Neural progenitor cell (in vitro differentiated cells): ENCODE measurements around the gene DDX24. TPM values are rescaled to one million over a fixed set of nuclear protein-coding genes. Genes with fewer than 3 reads are reported as not detected.

Experiments used
- DNase-seq: peaks from one replicate; pipeline ENCODE4 v3.0.0-alpha.2; 2016; ENCODE audit warnings: low spot score
- H2AFZ ChIP-seq: fragments of 200-600 bp; sonication (generic); replicated peaks from 2 replicates; pipeline ENCODE4 v1.6.1; 2016; ENCODE audit warnings: antibody characterized with exemption
- H3F3A ChIP-seq: fragments of 200-600 bp; sonication (generic); 2 replicates; pipeline ENCODE4 v1.6.1; 2016; ENCODE audit warnings: antibody characterized with exemption, low read depth
- H3K27ac ChIP-seq: fragments of 200-600 bp; sonication (generic); 2 replicates; pipeline ENCODE4 v1.5.1; 2016; ENCODE audit warnings: mild to moderate bottlenecking
- H3K27me3 ChIP-seq: fragments of 200-600 bp; sonication (generic); 2 replicates; pipeline ENCODE4 v1.6.1; 2016; ENCODE audit warnings: mild to moderate bottlenecking, moderate library complexity
- H3K36me3 ChIP-seq: fragments of 200-600 bp; sonication (generic); 2 replicates; pipeline ENCODE4 v1.5.1; 2016
- H3K4me1 ChIP-seq: fragments of 200-600 bp; sonication (generic); 2 replicates; pipeline ENCODE4 v1.6.1; 2016; ENCODE audit warnings: mixed run types
- H3K4me2 ChIP-seq: fragments of 200-600 bp; sonication (generic); 2 replicates; pipeline ENCODE4 v1.6.1; 2016
- H3K4me3 ChIP-seq: fragments of 200-600 bp; sonication (generic); 2 replicates; pipeline ENCODE4 v1.5.1; 2016
- H3K79me2 ChIP-seq: fragments of 200-600 bp; sonication (generic); 2 replicates; pipeline ENCODE4 v1.6.1; 2016; ENCODE audit warnings: low read depth
- H3K9ac ChIP-seq: fragments of 200-600 bp; sonication (generic); 2 replicates; pipeline ENCODE4 v1.6.1; 2016
- H3K9me3 ChIP-seq: fragments of 200-600 bp; sonication (generic); 2 replicates; pipeline ENCODE4 v1.5.1; 2016; ENCODE audit warnings: low read depth
- H4K20me1 ChIP-seq: fragments of 200-600 bp; sonication (generic); 2 replicates; pipeline ENCODE4 v1.6.1; 2016; ENCODE audit warnings: low read depth
- H3K27ac Mint-ChIP-seq: 3 replicates; pipeline ENCODE4 v1.8.0; 2021; ENCODE audit warnings: mixed read lengths
- H3K27me3 Mint-ChIP-seq: 2 replicates; pipeline ENCODE4 v1.8.0; 2022; ENCODE audit warnings: low read depth, mild to moderate bottlenecking, inconsistent platforms, moderate library complexity, mixed read lengths; ENCODE audit not compliant: insufficient read depth
- H3K36me3 Mint-ChIP-seq: 3 replicates; pipeline ENCODE4 v1.8.0; 2021; ENCODE audit warnings: mixed read lengths
- H3K4me1 Mint-ChIP-seq: 3 replicates; pipeline ENCODE4 v1.8.0; 2021; ENCODE audit warnings: mixed read lengths
- H3K4me3 Mint-ChIP-seq: 3 replicates; pipeline ENCODE4 v1.8.0; 2021; ENCODE audit warnings: mild to moderate bottlenecking, moderate library complexity, mixed read lengths
- H3K9me3 Mint-ChIP-seq: 3 replicates; pipeline ENCODE4 v1.8.0; 2020; ENCODE audit warnings: mixed read lengths
- CTCF ChIP-seq: fragments of 200-600 bp; sonication (generic); IDR thresholded peaks from 2 replicates; pipeline ENCODE4 v1.5.1; 2017; ENCODE audit warnings: antibody characterized with exemption, mild to moderate bottlenecking
- EZH2 ChIP-seq: fragments of 200-600 bp; sonication (generic); IDR thresholded peaks from 2 replicates; pipeline ENCODE4 v1.6.1; 2017; ENCODE audit warnings: antibody characterized with exemption, mild to moderate bottlenecking, moderate library complexity
- EZH2phosphoT487 ChIP-seq: fragments of 200-600 bp; sonication (generic); IDR thresholded peaks from 2 replicates; pipeline ENCODE4 v1.6.1; 2017; ENCODE audit warnings: antibody characterized with exemption
- total RNA-seq: library from RNA; depleted of rRNA; stranded (reverse); fragments of >200 nt; gene quantifications from 2 replicates; pipeline ENCODE4 v1.2.3, GENCODE V29; 2015; ENCODE audit warnings: low replicate concordance

Gene DDX24
- total RNA-seq, 1 donor from 2014 or later, result 153 TPM

GRCh38 chr14:94122438-94122837, 41.4 kb upstream of the DDX24 start:
- no peak overlapping the region for H3K4me2 ChIP-seq
- Mint-ChIP-seq H3K9me3 (peaks cover 6% of the 10 kb centered on the region), H3K27ac (no peak overlapping the region), H3K4me3 (no peak overlapping the region), H3K36me3 (no peaks in the 10 kb centered on the region), H3K4me1 (no peaks in the 10 kb centered on the region), H3K27me3 (peaks cover 15% of the 10 kb centered on the region)
- no peak overlapping the region for H2AFZ ChIP-seq
- H3K79me2 ChIP-seq, result no peaks in the 10 kb centered on the region
- no peaks in the 10 kb centered on the region for H3F3A ChIP-seq
- no peak overlapping the region for H3K27ac ChIP-seq
- H3K9ac ChIP-seq, result no peak overlapping the region
- no peaks in the 10 kb centered on the region for H3K27me3 ChIP-seq
- H3K9me3 ChIP-seq, result no peaks in the 10 kb centered on the region
- TF ChIP-seq EZH2 (no peak), EZH2phosphoT487 (no peak), CTCF (no peak)
- no peaks in the 10 kb centered on the region for H3K4me1 ChIP-seq
- H3K4me3 ChIP-seq, result no peak overlapping the region
- no peaks in the 10 kb centered on the region for H4K20me1 ChIP-seq
- no peaks in the 10 kb centered on the region for H3K36me3 ChIP-seq
- DNase-seq, result no peak

GRCh38 chr14:94121485-94121884, 40.5 kb upstream of the DDX24 start:
- Histone ChIP-seq H3K4me2 (no peak overlapping the region), H3K4me3 (no peak overlapping the region), H2AFZ (no peak overlapping the region), H3K36me3 (no peaks in the 10 kb centered on the region), H4K20me1 (no peaks in the 10 kb centered on the region), H3K4me1 (no peaks in the 10 kb centered on the region), H3F3A (no peaks in the 10 kb centered on the region), H3K79me2 (no peaks in the 10 kb centered on the region), H3K9ac (no peak overlapping the region), H3K27ac (no peak overlapping the region), H3K27me3 (no peaks in the 10 kb centered on the region), H3K9me3 (no peaks in the 10 kb centered on the region)
- H3K4me3 Mint-ChIP-seq, result no peak overlapping the region
- H3K27me3 Mint-ChIP-seq, result peaks cover 13% of the 10 kb centered on the region
- no peak overlapping the region for H3K27ac Mint-ChIP-seq
- no peaks in the 10 kb centered on the region for H3K4me1 Mint-ChIP-seq
- TF ChIP-seq EZH2 (no peak), EZH2phosphoT487 (no peak), CTCF (no peak)
- no peak for DNase-seq
- H3K36me3 Mint-ChIP-seq, result no peaks in the 10 kb centered on the region
- peaks cover 6% of the 10 kb centered on the region for H3K9me3 Mint-ChIP-seq

DNA sequence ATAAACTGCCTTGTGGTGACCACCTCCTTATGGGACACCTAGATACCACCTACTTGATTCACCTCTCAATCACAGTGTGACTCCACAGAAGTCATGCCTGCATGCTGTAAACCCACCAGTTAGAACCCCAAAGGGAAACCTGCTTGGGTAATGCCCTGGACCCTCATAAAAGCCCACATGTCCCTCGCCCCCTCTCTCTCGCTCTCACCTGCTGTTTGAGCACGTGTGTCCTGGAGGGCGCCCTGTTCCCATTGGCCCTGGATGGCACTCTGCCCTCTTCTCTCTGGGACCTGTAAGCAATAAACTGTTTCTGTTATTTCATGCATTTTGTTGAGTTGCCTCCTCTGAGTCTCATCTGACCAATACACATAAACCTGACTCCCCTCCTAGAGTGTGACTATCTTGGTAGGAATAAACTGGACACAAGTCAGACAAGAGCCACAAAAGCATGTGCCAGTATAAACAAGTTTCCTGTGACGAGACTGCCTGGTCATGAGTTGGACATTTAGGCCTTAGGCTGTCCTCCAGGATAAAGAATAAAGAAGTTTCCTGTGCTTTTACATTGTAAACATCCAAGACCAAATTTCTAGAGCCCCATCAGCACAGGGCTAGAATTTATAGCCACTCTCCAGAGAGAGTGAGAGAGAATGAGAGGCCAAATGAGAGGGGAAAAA, 39.8 kb upstream of the DDX24 start:
- no peaks in the 10 kb centered on the region for H4K20me1 ChIP-seq
- Mint-ChIP-seq H3K4me1 (no peaks in the 10 kb centered on the region), H3K27me3 (peaks cover 13% of the 10 kb centered on the region), H3K9me3 (peaks cover 6% of the 10 kb centered on the region), H3K27ac (no peak overlapping the region), H3K4me3 (no peak overlapping the region), H3K36me3 (no peaks in the 10 kb centered on the region)
- TF ChIP-seq EZH2phosphoT487 (no peak), CTCF (no peak), EZH2 (no peak)
- H3F3A ChIP-seq, result no peaks in the 10 kb centered on the region
- H3K79me2 ChIP-seq, result no peaks in the 10 kb centered on the region
- H3K9me3 ChIP-seq, result no peaks in the 10 kb centered on the region
- no peak overlapping the region for H3K4me3 ChIP-seq
- no peaks in the 10 kb centered on the region for H3K4me1 ChIP-seq
- no peak overlapping the region for H3K9ac ChIP-seq
- H2AFZ ChIP-seq, result no peak overlapping the region
- no peak for DNase-seq
- H3K27ac ChIP-seq, result no peak overlapping the region
- no peaks in the 10 kb centered on the region for H3K27me3 ChIP-seq
- no peaks in the 10 kb centered on the region for H3K36me3 ChIP-seq
- no peak overlapping the region for H3K4me2 ChIP-seq
